ENCODE data around the gene ALKBH8. TPM values are rescaled to one million over a fixed set of nuclear protein-coding genes. Genes with fewer than 3 reads are reported as not detected.

The ALKBH8 gene
- total and polyA plus RNA-seq, 3 experiments from 2014 or later: 8.3 to 19.8 (median 19.0) TPM

GRCh38 chr11:107598225-107599139, 32.9 kb upstream of the ALKBH8 start:
- Mint-ChIP-seq H3K4me1 (no peaks in the 10 kb centered on the region), H3K27ac (peak overlapping the region in 1 of 8 donors; percentile 34), H3K27me3 (peaks cover 15 to 65% of the 10 kb centered on the region in 2 donors), H3K4me3 (no peak overlapping the region), H3K9me3 (no peaks in the 10 kb centered on the region), H3K36me3 (no peaks in the 10 kb centered on the region)
- Histone ChIP-seq H3K27me3 (ENCODE audit: insufficient read depth, low read length, poor library complexity, severe bottlenecking) (no peaks in the 10 kb centered on the region), H3K36me3 (ENCODE audit: insufficient read depth, low read length) (no peaks in the 10 kb centered on the region), H3K4me3 (ENCODE audit: low read length) (no peak overlapping the region), H3K4me1 (ENCODE audit: insufficient read depth, low read length) (no peaks in the 10 kb centered on the region), H3K9me3 (ENCODE audit: low read length) (no peaks in the 10 kb centered on the region), H3K27ac (ENCODE audit: low read depth, low read length) (no peak overlapping the region)
- DNase-seq: no peak
- ChIA-PET CTCF (no interaction called here), POLR2A (no interaction called here)

DNA sequence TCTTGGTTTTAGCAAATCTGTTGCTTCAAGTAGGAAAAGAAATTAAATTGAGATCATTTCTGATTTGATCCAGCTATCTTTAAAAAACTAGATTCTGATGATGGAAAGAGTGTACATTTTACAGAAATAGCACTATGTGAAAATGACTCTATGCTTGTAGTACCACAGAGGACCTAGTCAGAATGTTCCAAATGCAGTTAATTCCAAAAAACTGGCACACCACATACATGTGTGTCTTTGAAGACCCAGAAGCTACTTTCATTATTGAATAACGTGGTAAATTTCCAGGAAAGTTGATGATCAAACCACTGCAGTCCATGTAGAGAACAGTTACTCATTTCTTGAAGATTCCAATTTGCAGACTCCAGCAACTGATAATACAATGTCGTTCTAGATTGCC, 29.2 kb upstream of the ALKBH8 start:
- Mint-ChIP-seq H3K27ac (no peak overlapping the region), H3K4me3 (no peak overlapping the region), H3K4me1 (peaks cover 22 to 28% (median 28%) of the 10 kb centered on the region in 3 donors), H3K27me3 (peaks cover 37 to 74% of the 10 kb centered on the region in 2 donors), H3K36me3 (no peaks in the 10 kb centered on the region), H3K9me3 (no peaks in the 10 kb centered on the region)
- POLR2A ChIA-PET: no interaction called here
- H3K27me3 ChIP-seq (ENCODE audit: insufficient read depth, low read length, poor library complexity, severe bottlenecking): peaks cover 22% of the 10 kb centered on the region
- CTCF ChIA-PET: no interaction called here
- H3K9me3 ChIP-seq (ENCODE audit: low read length): no peaks in the 10 kb centered on the region
- H3K36me3 ChIP-seq (ENCODE audit: insufficient read depth, low read length): no peaks in the 10 kb centered on the region
- DNase-seq: no peak
- H3K4me1 ChIP-seq (ENCODE audit: insufficient read depth, low read length): peaks cover 8% of the 10 kb centered on the region
- H3K27ac ChIP-seq (ENCODE audit: low read depth, low read length): no peak overlapping the region
- no peak overlapping the region for H3K4me3 ChIP-seq (ENCODE audit: low read length)

DNA sequence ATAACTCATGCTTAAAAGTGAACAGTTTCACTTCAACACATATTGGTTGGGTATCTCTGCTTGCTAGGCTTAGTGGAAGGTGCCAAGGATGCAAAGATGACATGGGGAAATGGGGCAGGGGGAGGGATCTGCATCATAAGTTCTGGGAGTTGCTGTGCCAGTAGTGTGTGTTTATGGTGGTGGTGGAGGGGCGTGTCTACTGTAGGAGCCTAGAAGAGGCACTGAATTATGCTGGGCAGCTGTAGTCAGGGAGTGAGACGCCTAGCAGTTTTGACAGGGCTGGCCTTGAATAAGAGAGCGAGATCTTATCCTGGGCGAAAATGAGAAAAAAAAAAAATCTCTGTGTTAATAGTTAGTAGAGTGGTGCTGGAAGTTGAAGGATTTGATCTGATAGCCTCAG, 28.4 kb upstream of the ALKBH8 start:
- no peaks in the 10 kb centered on the region for H3K36me3 Mint-ChIP-seq
- peaks cover 24 to 34% (median 30%) of the 10 kb centered on the region in 3 donors for H3K4me1 Mint-ChIP-seq

DNA sequence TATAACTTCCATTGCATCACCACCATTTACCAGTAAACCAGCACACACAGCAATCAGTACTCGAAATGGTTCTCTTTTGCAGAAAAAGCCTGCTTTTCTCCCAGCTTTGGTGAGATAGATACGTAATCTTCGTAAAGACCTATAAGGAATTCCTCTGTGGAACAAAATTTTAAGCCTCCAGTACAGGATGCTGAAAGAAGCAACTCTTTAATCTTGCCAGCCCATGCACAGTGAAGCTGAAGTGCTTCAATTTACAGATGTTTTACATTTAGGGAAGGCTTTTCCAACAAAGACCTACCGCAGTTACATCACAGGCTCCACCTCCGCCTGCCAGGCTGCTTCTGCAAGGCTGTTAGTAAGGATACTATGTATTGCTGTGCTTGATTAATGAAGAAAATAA, 27.3 kb upstream of the ALKBH8 start:
- H3K27me3 Mint-ChIP-seq: peaks cover 49 to 82% of the 10 kb centered on the region in 2 donors
- H3K4me1 Mint-ChIP-seq: peaks cover 24 to 34% (median 30%) of the 10 kb centered on the region in 3 donors
- H3K36me3 Mint-ChIP-seq: no peaks in the 10 kb centered on the region
- peaks cover 0 to 2% (median 0%) of the 10 kb centered on the region in 5 donors for H3K9me3 Mint-ChIP-seq
- no peak overlapping the region for H3K27ac ChIP-seq (ENCODE audit: low read depth, low read length)
- peaks cover 9% of the 10 kb centered on the region for H3K4me1 ChIP-seq (ENCODE audit: insufficient read depth, low read length)
- H3K27me3 ChIP-seq (ENCODE audit: insufficient read depth, low read length, poor library complexity, severe bottlenecking): peaks cover 25% of the 10 kb centered on the region
- ChIA-PET POLR2A (no interaction called here), CTCF (no interaction called here)
- no peaks in the 10 kb centered on the region for H3K36me3 ChIP-seq (ENCODE audit: insufficient read depth, low read length)
- no peak for DNase-seq
- peak overlapping the region in 5 of 7 donors; percentile 1 to 86 (median 13) for H3K4me3 Mint-ChIP-seq
- H3K4me3 ChIP-seq (ENCODE audit: low read length): no peak overlapping the region
- no peaks in the 10 kb centered on the region for H3K9me3 ChIP-seq (ENCODE audit: low read length)
- H3K27ac Mint-ChIP-seq: peak overlapping the region in 1 of 8 donors; percentile 30

More for the DNA sequence above, 28.4 kb upstream of the ALKBH8 start:
- Mint-ChIP-seq H3K27me3 (peaks cover 43 to 80% of the 10 kb centered on the region in 2 donors), H3K4me3 (no peak overlapping the region), H3K9me3 (no peaks in the 10 kb centered on the region), H3K27ac (no peak overlapping the region)
- ChIA-PET CTCF (no interaction called here), POLR2A (interaction anchor here (0.6 kb wide), 1 partner anchor 266 kb away, joined by 6 read pairs; no protein-coding TSS in a partner anchor)
- H3K27me3 ChIP-seq (ENCODE audit: insufficient read depth, low read length, poor library complexity, severe bottlenecking): peaks cover 25% of the 10 kb centered on the region
- no peak for DNase-seq
- peaks cover 9% of the 10 kb centered on the region for H3K4me1 ChIP-seq (ENCODE audit: insufficient read depth, low read length)
- no peak overlapping the region for H3K4me3 ChIP-seq (ENCODE audit: low read length)
- no peak overlapping the region for H3K27ac ChIP-seq (ENCODE audit: low read depth, low read length)
- no peaks in the 10 kb centered on the region for H3K9me3 ChIP-seq (ENCODE audit: low read length)
- no peaks in the 10 kb centered on the region for H3K36me3 ChIP-seq (ENCODE audit: insufficient read depth, low read length)

DNA sequence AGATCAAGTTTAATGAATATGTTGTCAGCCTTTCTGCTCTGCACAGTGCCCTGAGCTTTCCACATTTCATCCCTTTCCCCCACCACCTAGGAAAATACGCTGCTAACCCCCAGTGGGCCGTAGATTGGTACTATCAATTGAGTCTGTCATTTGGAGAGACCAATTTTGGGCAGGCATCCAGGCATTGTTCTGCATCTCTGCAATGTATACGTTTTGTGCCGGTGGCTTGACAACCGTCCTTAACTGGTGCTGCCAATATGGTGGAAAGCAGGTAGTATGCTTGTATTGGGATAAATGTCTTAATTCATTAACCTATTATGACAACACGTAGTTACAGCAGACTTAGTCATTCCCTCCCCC, 26.7 kb upstream of the ALKBH8 start:
- H3K36me3 Mint-ChIP-seq: no peaks in the 10 kb centered on the region
- H3K4me1 Mint-ChIP-seq: peaks cover 24 to 34% (median 30%) of the 10 kb centered on the region in 3 donors
- H3K27me3 ChIP-seq (ENCODE audit: insufficient read depth, low read length, poor library complexity, severe bottlenecking): peaks cover 25% of the 10 kb centered on the region
- H3K9me3 ChIP-seq (ENCODE audit: low read length): no peaks in the 10 kb centered on the region
- peaks cover 49 to 82% of the 10 kb centered on the region in 2 donors for H3K27me3 Mint-ChIP-seq
- H3K4me1 ChIP-seq (ENCODE audit: insufficient read depth, low read length): peaks cover 9% of the 10 kb centered on the region
- no peak overlapping the region for H3K27ac ChIP-seq (ENCODE audit: low read depth, low read length)
- no peaks in the 10 kb centered on the region for H3K36me3 ChIP-seq (ENCODE audit: insufficient read depth, low read length)
- peak overlapping the region in 2 of 8 donors; percentile 51 to 83 for H3K27ac Mint-ChIP-seq
- H3K4me3 ChIP-seq (ENCODE audit: low read length): no peak overlapping the region
- DNase-seq: no peak
- peaks cover 0 to 2% (median 0%) of the 10 kb centered on the region in 5 donors for H3K9me3 Mint-ChIP-seq
- POLR2A ChIA-PET: no interaction called here
- H3K4me3 Mint-ChIP-seq: peak overlapping the region; percentile 79 to 89 (median 85)
- CTCF ChIA-PET: no interaction called here

DNA sequence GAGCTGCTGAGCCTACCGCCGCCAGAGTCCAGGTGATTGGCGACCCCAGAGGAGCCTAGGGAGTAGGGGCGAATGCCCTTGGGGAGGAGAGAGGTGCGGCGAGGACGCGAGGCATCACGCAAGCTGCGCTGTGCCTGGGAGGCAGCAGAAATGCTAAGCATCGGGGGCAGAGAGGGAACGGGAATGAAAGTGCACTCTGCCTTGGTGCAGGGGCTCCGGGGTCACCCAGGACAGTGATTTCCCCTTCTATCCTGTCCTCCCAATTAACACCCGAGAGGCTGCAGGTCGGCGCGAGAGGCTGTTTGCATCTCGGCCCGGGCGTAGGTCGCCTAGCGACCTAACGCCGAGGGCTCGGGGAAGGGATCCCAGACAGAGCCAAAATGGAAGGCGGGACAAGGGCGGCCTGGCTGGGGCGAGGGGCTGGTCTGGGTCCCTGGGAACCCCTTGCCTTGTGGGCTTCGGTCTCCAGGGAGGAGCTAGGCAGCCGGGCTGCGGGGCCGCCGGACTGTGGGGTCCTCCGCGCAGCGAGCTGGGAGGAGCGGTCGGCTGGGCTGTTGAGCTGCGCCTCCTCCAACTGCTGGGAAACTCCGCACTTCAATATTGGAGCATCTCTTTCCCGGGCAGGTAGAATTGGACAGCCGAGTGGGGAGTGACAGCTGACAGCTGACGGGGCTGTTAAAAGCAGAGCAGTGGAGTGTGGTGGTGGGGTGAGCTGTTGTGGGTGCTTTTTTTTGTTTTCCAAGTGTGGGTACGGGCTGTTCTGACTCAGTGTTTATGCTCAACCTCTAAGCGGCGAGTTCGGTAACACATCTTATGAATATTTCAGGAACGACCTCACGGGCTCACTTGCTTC, 26.1 kb upstream of the ALKBH8 start:
- Mint-ChIP-seq H3K9me3 (peaks cover 0 to 2% (median 0%) of the 10 kb centered on the region in 5 donors), H3K4me3 (peak overlapping the region; percentile 79 to 89 (median 85)), H3K4me1 (peaks cover 24 to 34% (median 30%) of the 10 kb centered on the region in 3 donors), H3K27ac (peak overlapping the region in 2 of 8 donors; percentile 51 to 83), H3K36me3 (no peaks in the 10 kb centered on the region), H3K27me3 (peaks cover 55 to 83% of the 10 kb centered on the region in 2 donors)
- Histone ChIP-seq H3K9me3 (ENCODE audit: low read length) (no peaks in the 10 kb centered on the region), H3K27me3 (ENCODE audit: insufficient read depth, low read length, poor library complexity, severe bottlenecking) (peaks cover 25% of the 10 kb centered on the region), H3K4me1 (ENCODE audit: insufficient read depth, low read length) (peaks cover 9% of the 10 kb centered on the region), H3K36me3 (ENCODE audit: insufficient read depth, low read length) (no peaks in the 10 kb centered on the region), H3K4me3 (ENCODE audit: low read length) (peak overlapping the region; percentile 57), H3K27ac (ENCODE audit: low read depth, low read length) (no peak overlapping the region)
- ChIA-PET CTCF (interaction anchor here (0.7 kb wide), 1 partner anchor 15 kb away, joined by 3 read pairs; no protein-coding TSS in a partner anchor), POLR2A (no interaction called here)
- DNase-seq: peak in 2 of 5 donors; percentile 21 to 46

GRCh38 chr11:107590460-107591377, 25.2 kb upstream of the ALKBH8 start, which contains the start of gene ELMOD1:
ELMOD1 (plus strand) TSS chr11:107591147; CDS start chr11:107618190, 27,043 bp downstream.
- Mint-ChIP-seq H3K4me1 (peaks cover 24 to 34% (median 30%) of the 10 kb centered on the region in 3 donors), H3K9me3 (peaks cover 0 to 2% (median 0%) of the 10 kb centered on the region in 5 donors), H3K36me3 (no peaks in the 10 kb centered on the region), H3K27ac (peak within 1 kb of the TSS in 4 of 8 donors; percentile 3 to 83 (median 47)), H3K4me3 (peak within 1 kb of the TSS; percentile 79 to 95 (median 86)), H3K27me3 (peaks cover 61 to 89% of the 10 kb centered on the region in 2 donors)
- ChIA-PET CTCF (interaction anchor here (0.6 kb wide), 1 partner anchor 59 kb away, joined by 3 read pairs; no protein-coding TSS in a partner anchor), POLR2A (interaction anchor here (0.6 to 1.1 kb wide), 2 partner anchors 18 to 176 kb away, joined by 3 read pairs; no protein-coding TSS in a partner anchor)
- no peak within 1 kb of the TSS for H3K27ac ChIP-seq (ENCODE audit: low read depth, low read length)
- no peaks in the 10 kb centered on the region for H3K9me3 ChIP-seq (ENCODE audit: low read length)
- H3K4me1 ChIP-seq (ENCODE audit: insufficient read depth, low read length): peaks cover 9% of the 10 kb centered on the region
- no peaks in the 10 kb centered on the region for H3K36me3 ChIP-seq (ENCODE audit: insufficient read depth, low read length)
- H3K4me3 ChIP-seq (ENCODE audit: low read length): peak within 1 kb of the TSS; percentile 57
- peaks cover 25% of the 10 kb centered on the region for H3K27me3 ChIP-seq (ENCODE audit: insufficient read depth, low read length, poor library complexity, severe bottlenecking)
- DNase-seq: peak; percentile 12 to 51 (median 16)
